ENCODE results near the gene YDJC.

GRCh38 chr22:21587803-21588611, 41.8 kb downstream of the YDJC start:
- TF ChIP-seq CTCF (IDR thresholded peaks at IDR 0.05): no peak
- no peak for TF ChIP-seq POLR2A (IDR thresholded peaks at IDR 0.05)
